ENCODE results near the gene USP3. TPM values are rescaled to one million over a fixed set of nuclear protein-coding genes. Genes with fewer than 3 reads are reported as not detected.

The USP3 gene
- total RNA-seq, 1 experiment from 2014 or later = 54.2 TPM

DNA sequence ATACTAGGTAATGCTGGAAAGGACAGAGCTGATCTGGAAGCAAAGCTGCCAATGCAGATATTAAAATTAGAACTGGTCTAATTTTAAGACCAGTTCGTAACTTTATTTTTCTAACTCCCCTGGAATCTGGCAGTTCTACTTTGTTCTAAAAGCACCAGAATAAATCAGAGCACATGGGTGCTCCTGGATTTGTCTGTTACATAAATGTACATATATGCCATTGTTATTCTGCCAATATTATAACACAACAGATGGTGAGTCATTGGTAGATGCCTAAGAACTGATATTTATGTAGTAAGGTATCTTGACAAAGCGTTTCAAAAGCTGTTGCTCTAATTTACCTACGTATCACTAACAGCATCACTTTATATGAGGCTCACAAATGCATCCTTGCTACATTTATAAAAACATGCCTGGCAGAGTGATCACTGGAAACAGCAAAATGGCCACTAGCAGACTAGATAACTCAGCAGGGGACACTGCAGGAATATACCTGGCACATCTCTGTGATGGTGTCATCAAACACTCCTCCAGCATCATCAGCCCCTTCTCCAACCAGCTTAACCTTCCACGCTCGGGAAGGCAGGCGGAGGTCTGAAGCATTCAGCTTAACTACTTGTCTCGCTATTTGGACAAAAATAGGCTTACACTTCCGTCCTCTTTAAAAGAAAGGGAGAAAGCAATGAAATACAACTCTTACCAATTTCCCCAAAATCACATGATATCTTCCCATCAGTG is 119.0 kb downstream of the USP3 start:
- no TSS peak for BruUV-seq (replicated peaks)
- Histone ChIP-seq H3K27me3 (replicated peaks; ENCODE audit: control insufficient read depth, insufficient read depth, low read length) (no peaks in the 10 kb centered on the region), H3K36me3 (ENCODE audit: control insufficient read depth, insufficient read depth, low read length) (no peaks in the 10 kb centered on the region; the same call in 1 of the 2 replicates), H3K9me3 (no peaks in the 10 kb centered on the region), H3K4me1 (no peaks in the 10 kb centered on the region), H3K4me3 (ENCODE audit: low read depth, low read length) (no peak overlapping the region)
- intact Hi-C loops (cut with micrococcal nuclease; ENCODE audit: unreplicated experiment) = no loop called here
- POLR2A ChIA-PET = no interaction called here
- peaks cover 8% of the 10 kb centered on the region for H3K36me3 Mint-ChIP-seq (ENCODE audit: insufficient read depth, unreplicated experiment)
- H3K27me3 Mint-ChIP-seq (ENCODE audit: insufficient read depth, unreplicated experiment) = no peaks in the 10 kb centered on the region
- CTCF ChIA-PET = no interaction called here
- H3K27ac Mint-ChIP-seq (ENCODE audit: unreplicated experiment) = no peak overlapping the region
- no peak for DNase-seq
- no peak overlapping the region for H3K4me3 Mint-ChIP-seq (ENCODE audit: unreplicated experiment)
- H3K4me1 Mint-ChIP-seq (ENCODE audit: low read depth, unreplicated experiment) = no peaks in the 10 kb centered on the region
- H3K9me3 Mint-ChIP-seq (ENCODE audit: unreplicated experiment) = peaks cover 18% of the 10 kb centered on the region
- TF ChIP-seq, protein P1, sequence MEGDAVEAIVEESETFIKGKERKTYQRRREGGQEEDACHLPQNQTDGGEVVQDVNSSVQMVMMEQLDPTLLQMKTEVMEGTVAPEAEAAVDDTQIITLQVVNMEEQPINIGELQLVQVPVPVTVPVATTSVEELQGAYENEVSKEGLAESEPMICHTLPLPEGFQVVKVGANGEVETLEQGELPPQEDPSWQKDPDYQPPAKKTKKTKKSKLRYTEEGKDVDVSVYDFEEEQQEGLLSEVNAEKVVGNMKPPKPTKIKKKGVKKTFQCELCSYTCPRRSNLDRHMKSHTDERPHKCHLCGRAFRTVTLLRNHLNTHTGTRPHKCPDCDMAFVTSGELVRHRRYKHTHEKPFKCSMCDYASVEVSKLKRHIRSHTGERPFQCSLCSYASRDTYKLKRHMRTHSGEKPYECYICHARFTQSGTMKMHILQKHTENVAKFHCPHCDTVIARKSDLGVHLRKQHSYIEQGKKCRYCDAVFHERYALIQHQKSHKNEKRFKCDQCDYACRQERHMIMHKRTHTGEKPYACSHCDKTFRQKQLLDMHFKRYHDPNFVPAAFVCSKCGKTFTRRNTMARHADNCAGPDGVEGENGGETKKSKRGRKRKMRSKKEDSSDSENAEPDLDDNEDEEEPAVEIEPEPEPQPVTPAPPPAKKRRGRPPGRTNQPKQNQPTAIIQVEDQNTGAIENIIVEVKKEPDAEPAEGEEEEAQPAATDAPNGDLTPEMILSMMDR (IDR thresholded peaks at IDR 0.05; ENCODE audit: insufficient read depth in 1 of 2, low read depth in 1 of 2, low read length in 1 of 2, severe bottlenecking in 1 of 2, unreplicated experiment in 1 of 2) = no peak

DNA sequence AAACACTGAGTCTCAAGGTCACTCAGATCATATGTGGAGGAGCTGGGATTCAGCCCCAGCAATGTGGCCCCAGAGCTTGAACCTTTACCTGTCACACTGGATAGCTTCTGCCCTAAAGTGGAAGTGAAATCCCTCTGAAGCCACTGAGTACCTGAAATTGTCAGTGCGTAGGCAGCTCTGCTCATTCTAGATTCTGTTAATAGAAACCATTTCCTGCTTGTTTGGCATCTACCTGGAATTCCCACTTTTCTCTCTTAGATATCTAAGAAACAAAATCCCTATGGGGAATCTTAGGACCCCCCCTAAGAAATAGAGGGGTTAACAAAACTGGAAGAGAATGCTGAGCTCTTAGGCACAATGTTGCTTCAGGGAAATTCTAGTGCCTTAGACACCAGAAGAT is 122.6 kb downstream of the USP3 start:
- H3K36me3 ChIP-seq (ENCODE audit: control insufficient read depth, insufficient read depth, low read length) = no peaks in the 10 kb centered on the region; the same call in 1 of the 2 replicates
- intact Hi-C loops (cut with micrococcal nuclease; ENCODE audit: unreplicated experiment) = no loop called here
- no peaks in the 10 kb centered on the region for H3K4me1 Mint-ChIP-seq (ENCODE audit: low read depth, unreplicated experiment)
- ChIA-PET CTCF (no interaction called here), POLR2A (no interaction called here)
- H3K27me3 Mint-ChIP-seq (ENCODE audit: insufficient read depth, unreplicated experiment) = no peaks in the 10 kb centered on the region
- H3K9me3 ChIP-seq = no peaks in the 10 kb centered on the region
- H3K27ac Mint-ChIP-seq (ENCODE audit: unreplicated experiment) = no peak overlapping the region
- no TSS peak for BruUV-seq (replicated peaks)
- TF ChIP-seq, protein P1 (IDR thresholded peaks at IDR 0.05; ENCODE audit: insufficient read depth in 1 of 2, low read depth in 1 of 2, low read length in 1 of 2, severe bottlenecking in 1 of 2, unreplicated experiment in 1 of 2) = no peak
- H3K9me3 Mint-ChIP-seq (ENCODE audit: unreplicated experiment) = peaks cover under 1% of the 10 kb centered on the region
- no peak for DNase-seq
- no peaks in the 10 kb centered on the region for H3K4me1 ChIP-seq
- H3K27me3 ChIP-seq (replicated peaks; ENCODE audit: control insufficient read depth, insufficient read depth, low read length) = no peaks in the 10 kb centered on the region
- H3K4me3 ChIP-seq (ENCODE audit: low read depth, low read length) = no peak overlapping the region
- peaks cover 8% of the 10 kb centered on the region for H3K36me3 Mint-ChIP-seq (ENCODE audit: insufficient read depth, unreplicated experiment)
- H3K4me3 Mint-ChIP-seq (ENCODE audit: unreplicated experiment) = no peak overlapping the region

DNA sequence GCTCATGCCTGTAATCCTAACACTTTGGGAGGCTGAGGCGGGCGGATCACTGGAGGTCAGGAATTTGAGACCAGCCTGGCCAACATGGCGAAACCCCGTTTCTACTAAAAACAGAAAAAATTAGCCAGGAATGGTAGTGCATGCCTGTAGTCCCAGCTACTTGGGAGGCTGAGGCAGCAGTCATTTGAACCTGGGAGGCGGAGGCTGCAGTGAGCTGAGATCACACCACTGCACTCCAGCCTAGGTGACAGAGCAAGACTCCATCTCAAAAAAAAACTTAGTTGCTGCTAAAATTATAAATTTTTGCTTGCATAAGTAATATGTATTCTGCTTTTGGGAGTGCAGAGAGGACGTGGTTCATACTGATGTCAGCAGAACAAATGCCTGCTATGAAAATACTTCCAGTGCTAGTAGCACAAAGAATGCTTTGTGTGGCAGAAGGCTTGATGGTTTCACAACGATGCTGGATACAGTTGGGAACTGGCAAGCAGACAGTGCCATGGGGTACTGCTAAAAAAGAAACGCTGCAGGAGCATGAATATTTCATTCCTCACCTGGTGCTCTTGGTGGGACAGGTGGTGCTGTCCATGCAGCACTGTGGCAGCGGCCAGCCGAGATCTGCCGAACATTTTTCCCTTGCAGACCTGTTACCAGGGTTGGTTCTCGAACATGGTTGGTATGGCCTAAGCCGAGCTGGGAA is 123.9 kb downstream of the USP3 start:
- CTCF ChIA-PET = no interaction called here
- Histone ChIP-seq H3K36me3 (ENCODE audit: control insufficient read depth, insufficient read depth, low read length) (no peaks in the 10 kb centered on the region; the same call in 1 of the 2 replicates), H3K4me1 (no peaks in the 10 kb centered on the region), H3K4me3 (ENCODE audit: low read depth, low read length) (no peak overlapping the region), H3K9me3 (no peaks in the 10 kb centered on the region), H3K27me3 (replicated peaks; ENCODE audit: control insufficient read depth, insufficient read depth, low read length) (no peaks in the 10 kb centered on the region)
- Mint-ChIP-seq H3K4me3 (ENCODE audit: unreplicated experiment) (no peak overlapping the region), H3K27ac (ENCODE audit: unreplicated experiment) (no peak overlapping the region), H3K9me3 (ENCODE audit: unreplicated experiment) (no peaks in the 10 kb centered on the region), H3K36me3 (ENCODE audit: insufficient read depth, unreplicated experiment) (peaks cover 18% of the 10 kb centered on the region), H3K4me1 (ENCODE audit: low read depth, unreplicated experiment) (no peaks in the 10 kb centered on the region), H3K27me3 (ENCODE audit: insufficient read depth, unreplicated experiment) (no peaks in the 10 kb centered on the region)
- intact Hi-C loops (cut with micrococcal nuclease; ENCODE audit: unreplicated experiment) = no loop called here
- TF ChIP-seq, protein P1 (IDR thresholded peaks at IDR 0.05; ENCODE audit: insufficient read depth in 1 of 2, low read depth in 1 of 2, low read length in 1 of 2, severe bottlenecking in 1 of 2, unreplicated experiment in 1 of 2) = no peak
- POLR2A ChIA-PET = no interaction called here
- BruUV-seq (replicated peaks) = no TSS peak
- no peak for DNase-seq

Measured in Caco-2 (cell line).